GM12878 (cell line): ENCODE results near the gene ZFHX2. TPM values are rescaled to one million over a fixed set of nuclear protein-coding genes. Genes with fewer than 3 reads are reported as not detected.

ENCODE experiments used
- ATAC-seq: fragments of 200-7000 bp; cut with Tn5 transposase; 3 replicates; pipeline ENCODE4 v1.9.1; 2020; ENCODE audit warnings: mild to moderate bottlenecking, moderate library complexity
- BruUV-seq: library from RNA; stranded (reverse); fragments of 400-500 nt; replicated peaks from 2 replicates; lab custom pipeline; 2021; lab: Mats Ljungman, UMichigan
- CTCF ChIA-PET: fragments of 300-600 bp; sonication (Branson Sonifier 250); formaldehyde crosslinking; extraction: SDS; loops from one replicate; lab custom pipeline; 2021; ENCODE audit warnings: inconsistent platforms; lab: Yijun Ruan, JAX
- POLR2A ChIA-PET: fragments of 350-600 bp; formaldehyde crosslinking; extraction: SDS; loops from one replicate; lab custom pipeline; 2021; ENCODE audit warnings: inconsistent platforms; lab: Charles Lee
- RAD21 ChIA-PET: fragments of 300-600 bp; sonication (Branson Sonifier 250); formaldehyde crosslinking; loops from one replicate; lab custom pipeline; 2023; ENCODE audit warnings: antibody characterized with exemption; ENCODE audit not compliant: unreplicated experiment; lab: Charles Lee
- SMC1A ChIA-PET: fragments of 300-600 bp; sonication (Branson Sonifier 250); formaldehyde crosslinking; loops from one replicate; lab custom pipeline; 2023; ENCODE audit not compliant: unreplicated experiment, uncharacterized antibody; lab: Charles Lee
- DNase-seq: peaks from one replicate; pipeline ENCODE4 v3.0.0-alpha.2; 2011; ENCODE audit warnings: low read depth, low spot score
- FAIRE-seq: peaks from 3 replicates; lab custom pipeline; 2011; peaks lifted over from hg19 to GRCh38; lab: Jason Lieb, UNC
- H2AFZ ChIP-seq: 2 replicates; pipeline ENCODE4 v1.6.0; 2011; ENCODE audit warnings: low read depth, low read length, control low read depth; ENCODE audit not compliant: control insufficient read depth
- H3K27ac ChIP-seq: 2 replicates; pipeline ENCODE4 v1.5.1; 2011; ENCODE audit warnings: control low read depth; ENCODE audit not compliant: control insufficient read depth, insufficient read depth
- H3K27me3 ChIP-seq, 2 experiments: replicated peaks in 1 of 2; 2 replicates each; pipeline versions ENCODE4 v1.6.0 to v1.6.1; 2011; ENCODE audit warnings: low read length in 1 of 2; ENCODE audit not compliant: control insufficient read depth in 2 of 2, insufficient read depth in 2 of 2
- H3K36me3 ChIP-seq, 2 experiments: 2 replicates each; pipeline ENCODE4 v1.5.1; 2011; ENCODE audit warnings: low read length in 1 of 2; ENCODE audit not compliant: control insufficient read depth in 2 of 2, insufficient read depth in 2 of 2
- H3K4me1 ChIP-seq: 2 replicates; pipeline ENCODE4 v1.6.1; 2011; ENCODE audit warnings: mild to moderate bottlenecking, low read length, moderate library complexity, mixed read lengths; ENCODE audit not compliant: control insufficient read depth, insufficient read depth
- H3K4me2 ChIP-seq: 2 replicates; pipeline ENCODE4 v1.6.0; 2011; ENCODE audit warnings: control low read depth; ENCODE audit not compliant: control insufficient read depth, insufficient read depth
- H3K4me3 ChIP-seq: fragments of 200-600 bp; sonication (generic); 2 replicates; pipeline ENCODE4 v1.5.1; 2016
- H3K79me2 ChIP-seq: 2 replicates; pipeline ENCODE4 v1.6.0; 2011; ENCODE audit warnings: low read length; ENCODE audit not compliant: control insufficient read depth, insufficient read depth
- H3K9ac ChIP-seq: 2 replicates; pipeline ENCODE4 v1.8.0; 2011; ENCODE audit warnings: low read length, control low read depth, mixed read lengths; ENCODE audit not compliant: control insufficient read depth, insufficient read depth
- H3K9me3 ChIP-seq: replicated peaks from 3 replicates; pipeline ENCODE4 v1.5.1; 2011; ENCODE audit warnings: mild to moderate bottlenecking, low read length; ENCODE audit not compliant: control insufficient read depth, insufficient read depth
- H4K20me1 ChIP-seq: 2 replicates; pipeline ENCODE4 v1.6.0; 2011; ENCODE audit not compliant: control insufficient read depth, insufficient read depth
- BMI1 ChIP-seq: fragments of 450-650 bp; IDR thresholded peaks from 2 replicates; pipeline ENCODE4 v1.6.1; 2016; ENCODE audit warnings: mild to moderate bottlenecking, moderate library complexity, borderline replicate concordance
- CBX3 ChIP-seq: fragments of 200-600 bp; sonication (generic); IDR thresholded peaks from 2 replicates; pipeline ENCODE4 v1.6.1; 2016; ENCODE audit warnings: low read depth, borderline replicate concordance
- ETV6 ChIP-seq, 2 experiments: fragments of 450-650 bp in 1 of 2; IDR thresholded peaks in 1 of 2; conservative IDR thresholded peaks in 1 of 2; 2 replicates each; pipeline ENCODE4 v1.6.1; 2014; ENCODE audit warnings: antibody characterized with exemption in 1 of 2, borderline replicate concordance in 1 of 2, low read depth in 1 of 2, mild to moderate bottlenecking in 1 of 2, moderate library complexity in 1 of 2
- HCFC1 ChIP-seq: fragments of 150-350 bp; IDR thresholded peaks from 2 replicates; pipeline ENCODE4 v1.6.1; 2014; ENCODE audit warnings: low read length
- KLF5 ChIP-seq: fragments of 450-650 bp; IDR thresholded peaks from 2 replicates; pipeline ENCODE4 v1.6.1; 2014; ENCODE audit warnings: mild to moderate bottlenecking; ENCODE audit not compliant: partially characterized antibody
- MTA2 ChIP-seq: fragments of 450-650 bp; IDR thresholded peaks from 2 replicates; pipeline ENCODE4 v1.6.1; 2016; ENCODE audit warnings: low read depth, mild to moderate bottlenecking, moderate library complexity
- POLR2AphosphoS5 ChIP-seq: IDR thresholded peaks from 2 replicates; pipeline ENCODE4 v1.6.1; 2011; ENCODE audit warnings: mild to moderate bottlenecking, low read length, inconsistent platforms
- RAD51 ChIP-seq: fragments of 450-650 bp; IDR thresholded peaks from 2 replicates; pipeline ENCODE4 v1.6.1; 2016; ENCODE audit warnings: moderate library complexity, mild to moderate bottlenecking, inconsistent platforms
- SIX5 ChIP-seq: IDR thresholded peaks from 2 replicates; pipeline ENCODE4 v1.6.1; 2011; ENCODE audit warnings: mild to moderate bottlenecking, low read depth, low read length, moderate library complexity; ENCODE audit not compliant: severe bottlenecking
- SMAD1 ChIP-seq: fragments of 450-650 bp; IDR thresholded peaks from 2 replicates; pipeline ENCODE4 v1.6.1; 2018; ENCODE audit warnings: mild to moderate bottlenecking, low read depth; ENCODE audit not compliant: partially characterized antibody
- TCF3 ChIP-seq: IDR thresholded peaks from 2 replicates; pipeline ENCODE4 v1.6.1; 2012; ENCODE audit warnings: low read depth, mild to moderate bottlenecking, low read length, borderline replicate concordance; ENCODE audit not compliant: insufficient read depth
- ZNF207 ChIP-seq: fragments of 450-650 bp; IDR thresholded peaks from 2 replicates; pipeline ENCODE4 v1.6.1; 2014; ENCODE audit warnings: antibody characterized with exemption, mild to moderate bottlenecking, borderline replicate concordance
- ZNF622 ChIP-seq: fragments of 450-650 bp; IDR thresholded peaks from 2 replicates; pipeline ENCODE4 v1.6.1; 2017; ENCODE audit warnings: mild to moderate bottlenecking, inconsistent platforms
- WGBS: methylation state at CpG from one replicate; pipeline ENCODE4 v1.1.6; 2016; ENCODE audit warnings: low lambda C conversion rate; ENCODE audit not compliant: insufficient replicate concordance, insufficient coverage; ENCODE audit errors: missing lambda C conversion rate; 5-methylcytosine and 5-hydroxymethylcytosine counted together
- in situ Hi-C: fragments of 300-500 bp; cut with MboI; formaldehyde crosslinking; loops from 9 replicates; pipeline ENCODE4 v1.14.3; 2018; ENCODE audit warnings: mixed read lengths
- intact Hi-C: fragments of 100-400 bp; cut with micrococcal nuclease; formaldehyde crosslinking; loops from one replicate; pipeline ENCODE4 v1.14.2; 2022; ENCODE audit not compliant: unreplicated experiment
- polyA plus RNA-seq, 11 experiments: library from polyadenylated mRNA; depleted of rRNA in 4 of 11; unstranded in 6 of 11; stranded (reverse) in 5 of 11; fragments of >200 nt; fragmentation: Nextera tagmentation in 4 of 11; fragmentation: Illumina TruSeq in 1 of 11; extraction: Ambion mirVana in 4 of 11; extraction: Trizol in 1 of 11; gene quantifications; 1 replicate in 1 of 11; 2 replicates in 10 of 11; pipeline versions ENCODE4 v1.2.1 to v1.2.3, GENCODE V29; 2011 to 2016; ENCODE audit warnings: inconsistent platforms in 2 of 11, missing spikeins in 2 of 11, low read depth in 1 of 11
- total RNA-seq, 4 experiments: library from RNA; depleted of rRNA in 3 of 4; stranded (reverse); fragments of >200 nt in 3 of 4; fragmentation: Illumina TruSeq in 1 of 4; extraction: Trizol in 1 of 4; gene quantifications; 2 replicates each; pipeline versions ENCODE4 v1.2.1 to v1.2.3, GENCODE V29; 2013 to 2021

The ZFHX2 gene
- total and polyA plus RNA-seq, 10 of the 15 experiments (the other 5 are each of a cell fraction or from before 2014, with no cell fraction given): 0.27 to 2.2 (median 0.55) TPM

- intact Hi-C loops: no loop called here
Measured at GRCh38 chr14:23546450-23547035, 5.0 kb downstream of the ZFHX2 start.

GRCh38 chr14:23545740-23546365, 5.7 kb downstream of the ZFHX2 start:
- Histone ChIP-seq H3K9me3 (no peaks in the 10 kb centered on the region), H3K4me3 (no peak overlapping the region), H2AFZ (no peak overlapping the region), H3K36me3 (no peaks in the 10 kb centered on the region), H3K27ac (no peak overlapping the region), H3K9ac (no peak overlapping the region), H3K27me3 (no peaks in the 10 kb centered on the region), H4K20me1 (no peaks in the 10 kb centered on the region), H3K79me2 (no peaks in the 10 kb centered on the region), H3K4me2 (no peak overlapping the region), H3K4me1 (no peaks in the 10 kb centered on the region)
- no peak for FAIRE-seq
- in situ Hi-C loops: no loop called here
- ChIA-PET SMC1A (interaction anchor here (0.5 kb wide), 1 partner anchor 399 kb away, joined by 3 read pairs; no protein-coding TSS in a partner anchor), CTCF (interaction anchor here (11.4 kb wide), 1 partner anchor 14 kb away, joined by 131 read pairs; no protein-coding TSS in a partner anchor), POLR2A (no interaction called here), RAD21 (interaction anchor here (0.6 to 1.1 kb wide), 2 partner anchors 12 to 216 kb away, joined by 3 read pairs; no protein-coding TSS in a partner anchor)
- WGBS: 35% methylated on average over 4 of the region's 4 CpGs
- intact Hi-C loops: no loop called here
- ATAC-seq: no peak
- TF ChIP-seq HCFC1 (no peak), MTA2 (no peak), POLR2AphosphoS5 (no peak), ZNF622 (no peak)
- DNase-seq: no peak
- no TSS peak for BruUV-seq

More at GRCh38 chr14:23546450-23547035, 5.0 kb downstream of the ZFHX2 start:
- no peak overlapping the region for H2AFZ ChIP-seq
- ATAC-seq: no peak
- no peak overlapping the region for H3K4me2 ChIP-seq
- DNase-seq: no peak
- H3K4me3 ChIP-seq: no peak overlapping the region
- POLR2A ChIA-PET: interaction anchor here (0.5 to 0.6 kb wide), 2 partner anchors 27 to 81 kb away, joined by 3 to 10 read pairs; no protein-coding TSS in a partner anchor
- H3K9me3 ChIP-seq: no peaks in the 10 kb centered on the region
- no peak for FAIRE-seq
- H3K9ac ChIP-seq: no peak overlapping the region
- no peak overlapping the region for H3K27ac ChIP-seq
- TF ChIP-seq KLF5 (no peak), CBX3 (no peak), RAD51 (no peak), ETV6 (conservative IDR thresholded peaks at IDR 0.05 in 1 of 2, IDR thresholded peaks at IDR 0.05 in 1 of 2; ENCODE audit: borderline replicate concordance in 1 of 2, low read depth in 1 of 2) (no peak), ZNF207 (no peak), SIX5 (no peak), SMAD1 (no peak), TCF3 (no peak), BMI1 (no peak)
- H3K79me2 ChIP-seq: no peaks in the 10 kb centered on the region
- H3K27me3 ChIP-seq: no peaks in the 10 kb centered on the region
- in situ Hi-C loops: no loop called here
- SMC1A ChIA-PET: interaction anchor here (0.5 to 0.8 kb wide), 2 partner anchors 68 to 399 kb away, joined by 3 read pairs; no protein-coding TSS in a partner anchor
- 64% methylated on average over 10 of the region's 10 CpGs for WGBS
- CTCF ChIA-PET: interaction anchor here (11.4 kb wide), 1 partner anchor 14 kb away, joined by 131 read pairs; no protein-coding TSS in a partner anchor
- no peaks in the 10 kb centered on the region for H3K36me3 ChIP-seq
- RAD21 ChIA-PET: interaction anchor here (1.1 kb wide), 1 partner anchor 11 kb away, joined by 3 read pairs; no protein-coding TSS in a partner anchor
- no peaks in the 10 kb centered on the region for H4K20me1 ChIP-seq
- no peaks in the 10 kb centered on the region for H3K4me1 ChIP-seq
- no TSS peak for BruUV-seq
